Stimulated activated CD4-positive, alpha-beta T cell treated with anti-CD3 and anti-CD28 coated beads, Interleukin-4, amount 100 ng/mL, for 48 hours (primary cell): Measurements from ENCODE around the gene RAB30.
"Not testable (repeated sequence)": the region's sequence is repeated elsewhere in the genome, so short reads cannot be mapped to it uniquely, and the experiment has no call there.

Source experiments
- DNase-seq, 2 donors: peaks; one replicate each; pipeline ENCODE4 v3.0.0-alpha.2; 2020; ENCODE audit warnings: low read depth in 2 of 2

RAB30 gene

GRCh38 chr11:82986446-82986845 is 85.3 kb downstream of the RAB30 start:
- DNase-seq, result no peak

GRCh38 chr11:82981852-82982251 is 89.8 kb downstream of the RAB30 start:
- DNase-seq, result no peak

- no peak for DNase-seq
These were observed 90.8 kb downstream of the RAB30 start for GRCh38 chr11:82980947-82981346.

- DNase-seq, result no peak
These were observed 91.4 kb downstream of the RAB30 start for GRCh38 chr11:82980292-82980691.

- DNase-seq, result no peak
These were observed 91.9 kb downstream of the RAB30 start for GRCh38 chr11:82979824-82980223.

GRCh38 chr11:82978422-82979099 is 93.1 kb downstream of the RAB30 start:
- peak in 1 of 2 donors; percentile 21 for DNase-seq

GRCh38 chr11:82976786-82977185 is 94.9 kb downstream of the RAB30 start:
- no peak for DNase-seq

- DNase-seq, result no peak
These were observed 95.8 kb downstream of the RAB30 start for GRCh38 chr11:82975882-82976281.

- no peak for DNase-seq
These were observed 96.8 kb downstream of the RAB30 start for GRCh38 chr11:82974851-82975250.

GRCh38 chr11:82974135-82974534 is 97.6 kb downstream of the RAB30 start:
- DNase-seq, result no peak

GRCh38 chr11:82972103-82972502 is 99.6 kb downstream of the RAB30 start:
- no peak for DNase-seq

- DNase-seq, result not testable (repeated sequence)
These were observed 100.2 kb downstream of the RAB30 start for GRCh38 chr11:82971519-82971946.

- DNase-seq, result not testable (repeated sequence)
These were observed 101.1 kb downstream of the RAB30 start for GRCh38 chr11:82970507-82971083.

GRCh38 chr11:82969811-82970210 is 101.9 kb downstream of the RAB30 start:
- no peak for DNase-seq

- DNase-seq, result no peak
These were observed 104.3 kb downstream of the RAB30 start for GRCh38 chr11:82967381-82967780.

- DNase-seq, result not testable (repeated sequence)
These were observed 109.7 kb downstream of the RAB30 start for GRCh38 chr11:82962021-82962420.

GRCh38 chr11:82960779-82961143 is 110.9 kb downstream of the RAB30 start:
- no peak for DNase-seq

- peak in 1 of 2 donors; percentile 16 for DNase-seq
These were observed 111.5 kb downstream of the RAB30 start for GRCh38 chr11:82959987-82960778.

- not testable (repeated sequence) for DNase-seq
These were observed 115.8 kb downstream of the RAB30 start for GRCh38 chr11:82955736-82956453.

GRCh38 chr11:82950502-82950901 is 121.2 kb downstream of the RAB30 start:
- not testable (repeated sequence) for DNase-seq

- no peak for DNase-seq
These were observed 122.3 kb downstream of the RAB30 start for GRCh38 chr11:82949352-82949751.

- DNase-seq, result no peak
These were observed 126.0 kb downstream of the RAB30 start for GRCh38 chr11:82945682-82946081.
